Hematopoietic multipotent progenitor cell treated with erythropoietin and hydrocortisone succinate and interleukin-3 and kit ligand, for 4 days (in vitro differentiated cells): ENCODE data around the gene PAPPA2.
A peak's percentile ranks its signal among the peaks of the same experiment; 100 is the strongest.
"Not testable (repeated sequence)": the region's sequence is repeated elsewhere in the genome, so short reads cannot be mapped to it uniquely, and the experiment has no call there.

Experiments used
- DNase-seq: peaks from one replicate; pipeline ENCODE4 v3.0.0-alpha.2; 2015

Gene PAPPA2, protein sequence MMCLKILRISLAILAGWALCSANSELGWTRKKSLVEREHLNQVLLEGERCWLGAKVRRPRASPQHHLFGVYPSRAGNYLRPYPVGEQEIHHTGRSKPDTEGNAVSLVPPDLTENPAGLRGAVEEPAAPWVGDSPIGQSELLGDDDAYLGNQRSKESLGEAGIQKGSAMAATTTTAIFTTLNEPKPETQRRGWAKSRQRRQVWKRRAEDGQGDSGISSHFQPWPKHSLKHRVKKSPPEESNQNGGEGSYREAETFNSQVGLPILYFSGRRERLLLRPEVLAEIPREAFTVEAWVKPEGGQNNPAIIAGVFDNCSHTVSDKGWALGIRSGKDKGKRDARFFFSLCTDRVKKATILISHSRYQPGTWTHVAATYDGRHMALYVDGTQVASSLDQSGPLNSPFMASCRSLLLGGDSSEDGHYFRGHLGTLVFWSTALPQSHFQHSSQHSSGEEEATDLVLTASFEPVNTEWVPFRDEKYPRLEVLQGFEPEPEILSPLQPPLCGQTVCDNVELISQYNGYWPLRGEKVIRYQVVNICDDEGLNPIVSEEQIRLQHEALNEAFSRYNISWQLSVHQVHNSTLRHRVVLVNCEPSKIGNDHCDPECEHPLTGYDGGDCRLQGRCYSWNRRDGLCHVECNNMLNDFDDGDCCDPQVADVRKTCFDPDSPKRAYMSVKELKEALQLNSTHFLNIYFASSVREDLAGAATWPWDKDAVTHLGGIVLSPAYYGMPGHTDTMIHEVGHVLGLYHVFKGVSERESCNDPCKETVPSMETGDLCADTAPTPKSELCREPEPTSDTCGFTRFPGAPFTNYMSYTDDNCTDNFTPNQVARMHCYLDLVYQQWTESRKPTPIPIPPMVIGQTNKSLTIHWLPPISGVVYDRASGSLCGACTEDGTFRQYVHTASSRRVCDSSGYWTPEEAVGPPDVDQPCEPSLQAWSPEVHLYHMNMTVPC (N-terminal part only)

DNA sequence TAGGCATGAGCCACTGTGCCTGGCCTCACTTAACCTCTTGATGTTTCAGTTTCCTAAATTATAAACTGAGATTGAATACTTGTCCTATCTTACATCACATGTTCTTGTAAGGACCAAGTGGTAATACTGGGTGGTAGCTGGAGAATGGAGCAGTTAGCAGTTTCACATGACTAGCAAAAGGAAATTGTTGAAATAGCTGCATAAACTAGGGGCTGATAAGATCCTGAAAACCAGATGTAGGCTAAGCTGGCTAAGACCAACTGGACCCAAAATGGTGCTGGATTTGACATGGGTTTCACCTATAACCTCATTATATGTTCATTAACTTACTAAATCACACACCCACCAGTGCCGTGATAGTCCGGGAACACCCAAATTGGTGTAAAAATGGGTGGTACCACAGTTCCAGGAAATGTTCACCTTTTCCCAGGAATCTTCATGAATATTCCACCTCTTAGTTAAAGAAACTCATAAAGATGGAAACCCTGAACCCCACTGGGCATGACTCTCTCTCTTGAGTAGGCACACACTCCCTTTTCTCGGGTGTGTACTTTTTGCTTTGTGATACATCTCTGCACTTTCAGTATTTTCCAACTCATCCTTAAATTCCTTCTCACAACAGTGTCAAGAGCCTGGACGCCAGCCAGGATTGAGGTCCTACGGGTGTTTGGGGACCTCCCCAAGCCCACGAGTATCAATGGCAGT lies at the start of gene PAPPA2:
PAPPA2 (plus strand) TSS at position 502 of the 705 bp plus-strand sequence. CDS start 93,148 bp downstream, outside the sequence.
- no peak for DNase-seq

DNA sequence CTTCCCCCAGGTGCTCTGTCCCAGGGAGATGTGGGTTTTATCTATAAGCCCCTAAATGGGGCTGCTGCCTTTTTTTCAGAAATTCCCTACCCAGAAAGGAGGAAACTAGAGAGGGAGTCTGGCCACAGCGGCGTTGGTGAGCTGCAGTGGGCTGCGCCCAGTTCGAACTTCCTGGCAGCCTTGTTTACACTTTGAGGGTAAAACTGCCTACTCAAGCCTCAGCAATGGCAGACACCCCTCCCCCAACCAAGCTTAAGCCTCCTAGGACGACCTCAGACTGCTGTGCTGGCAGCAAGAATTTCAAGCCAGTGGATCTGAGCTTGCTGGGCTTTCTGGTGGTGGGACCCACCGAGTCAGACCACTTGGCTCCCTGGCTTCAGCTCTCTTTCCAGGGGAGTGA lies 46.2 kb upstream of the PAPPA2 start:
- DNase-seq = no peak

DNA sequence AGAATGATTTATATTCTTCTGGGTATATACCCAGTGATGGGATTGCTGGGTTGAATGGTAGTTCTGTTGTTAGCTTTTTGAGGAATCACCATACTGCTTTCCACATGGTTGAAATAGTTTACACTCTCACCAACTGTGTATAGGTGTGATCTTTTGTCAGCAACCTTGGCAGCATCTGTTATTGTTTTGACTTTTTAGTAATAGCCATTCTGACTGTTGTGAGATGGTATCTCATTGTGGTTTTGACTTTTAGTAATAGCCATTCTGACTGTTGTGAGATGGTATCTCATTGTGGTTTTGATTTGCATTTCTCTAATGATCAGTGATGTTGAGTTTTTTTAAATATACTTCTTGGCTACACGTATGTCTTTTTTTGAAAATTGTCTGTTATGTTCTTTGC lies 43.4 kb upstream of the PAPPA2 start:
- DNase-seq = not testable (repeated sequence)

DNA sequence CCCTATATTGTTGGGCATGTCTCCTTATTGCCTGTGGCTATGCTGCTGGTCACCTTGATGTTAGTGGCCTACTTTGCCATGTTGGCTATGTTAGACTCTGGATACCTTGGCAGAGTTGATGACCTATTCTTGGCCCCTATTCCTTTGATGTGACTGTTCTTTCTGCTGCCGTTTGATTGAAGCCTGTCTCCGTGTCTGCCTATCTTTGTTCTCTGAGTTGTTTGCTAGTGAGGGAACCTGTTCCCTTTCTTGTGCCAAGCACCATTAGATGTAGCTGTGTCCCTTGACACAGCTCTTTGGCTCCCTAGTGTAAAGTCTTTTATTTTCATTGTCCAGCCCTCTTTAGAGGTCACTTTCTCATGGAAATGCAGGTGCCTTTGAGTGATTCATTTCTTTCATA lies 28.7 kb upstream of the PAPPA2 start:
- DNase-seq = no peak

DNA sequence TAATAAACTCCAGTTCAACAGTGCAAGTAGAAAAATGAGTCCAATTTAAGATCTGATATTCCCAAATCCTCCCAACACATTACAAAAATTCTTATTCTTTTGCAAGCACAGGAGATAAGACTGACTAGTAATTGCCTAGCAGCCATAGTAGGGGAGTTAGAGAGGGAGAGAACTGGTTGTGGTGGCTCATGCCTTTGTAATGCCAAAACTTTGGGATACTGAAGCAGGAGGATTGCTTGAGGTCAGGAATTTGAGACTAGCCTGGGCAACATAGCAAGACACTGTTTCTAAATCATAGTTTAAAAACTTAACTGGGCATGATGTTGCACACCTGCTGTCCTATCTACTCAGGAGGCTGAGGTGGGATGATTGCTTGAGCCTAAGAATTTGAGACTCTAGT lies 26.7 kb upstream of the PAPPA2 start:
- DNase-seq = no peak

DNA sequence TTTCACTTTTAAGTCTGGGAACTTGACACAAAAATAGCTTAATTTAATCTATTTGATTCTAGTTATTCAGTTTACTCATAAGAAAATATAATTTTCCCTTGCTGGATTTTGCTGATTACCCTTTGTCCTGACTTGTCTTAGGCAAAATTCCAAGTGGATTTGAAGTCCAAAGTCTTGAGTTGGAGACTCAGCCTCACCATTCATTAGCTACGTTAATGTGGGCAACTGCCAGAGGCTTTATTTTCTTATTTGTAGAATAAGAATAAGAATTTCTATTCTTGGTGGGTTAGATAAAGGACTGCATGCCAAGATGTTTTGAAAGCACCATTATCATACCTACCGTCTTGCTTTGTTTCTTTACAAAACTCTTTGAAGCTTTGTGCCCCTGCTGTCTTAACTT lies 22.8 kb upstream of the PAPPA2 start:
- no peak for DNase-seq

DNA sequence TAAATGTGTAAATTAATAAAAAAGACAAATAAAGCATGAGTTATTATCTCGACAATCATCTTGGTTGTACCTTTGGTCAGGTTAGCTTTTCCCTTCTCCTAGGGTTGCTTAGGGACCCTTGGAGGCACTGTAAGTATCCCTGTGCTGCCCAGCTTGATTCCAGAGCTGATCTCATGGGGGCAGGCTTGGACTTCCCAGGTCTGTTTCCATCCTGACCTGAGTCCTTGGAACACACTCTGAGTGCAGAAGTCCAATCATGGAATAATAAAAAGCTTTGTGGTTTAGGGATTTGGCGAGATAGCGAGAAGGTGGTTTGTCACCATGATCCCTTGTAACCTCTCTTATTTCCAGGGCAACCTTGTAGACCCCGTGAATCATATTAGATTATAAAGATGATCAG lies 18.7 kb upstream of the PAPPA2 start:
- no peak for DNase-seq

DNA sequence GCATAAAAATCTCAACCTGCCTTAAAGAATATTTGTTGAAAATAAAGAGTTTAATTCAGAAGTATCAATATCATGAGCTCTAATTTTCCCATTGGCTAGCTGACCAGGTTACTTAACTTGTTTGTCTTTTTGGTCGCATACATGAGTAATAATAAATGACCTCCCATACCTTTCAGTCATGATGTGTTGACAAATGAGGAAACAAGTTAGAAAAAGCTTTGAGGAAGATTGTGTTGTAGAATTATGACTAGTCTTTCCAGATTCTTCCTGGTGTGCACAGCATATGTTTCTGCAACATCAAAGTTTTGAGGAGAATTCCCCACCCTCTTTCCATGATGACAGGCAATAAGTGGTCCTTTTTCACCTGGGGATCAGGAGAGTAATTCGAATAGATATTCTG lies 17.6 kb upstream of the PAPPA2 start:
- no peak for DNase-seq

DNA sequence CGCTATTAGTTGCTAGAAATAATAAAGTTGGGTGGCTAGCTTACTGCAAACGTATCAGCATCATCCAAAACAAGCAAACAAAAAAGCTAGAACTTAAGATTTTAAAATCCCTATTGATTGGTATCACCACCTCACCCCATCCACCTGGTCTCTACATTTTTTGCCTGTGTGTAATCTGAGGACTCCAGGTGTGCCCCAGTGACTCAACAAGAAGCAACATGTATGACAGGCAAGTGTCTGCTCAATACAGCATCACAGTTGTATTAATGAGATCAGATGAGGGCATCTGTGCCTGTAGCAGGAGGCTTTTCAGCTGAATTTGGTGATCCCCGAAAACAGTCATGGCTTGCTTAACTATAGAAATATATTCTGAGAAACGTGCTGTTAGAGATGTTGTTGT lies 14.6 kb upstream of the PAPPA2 start:
- DNase-seq = no peak

DNA sequence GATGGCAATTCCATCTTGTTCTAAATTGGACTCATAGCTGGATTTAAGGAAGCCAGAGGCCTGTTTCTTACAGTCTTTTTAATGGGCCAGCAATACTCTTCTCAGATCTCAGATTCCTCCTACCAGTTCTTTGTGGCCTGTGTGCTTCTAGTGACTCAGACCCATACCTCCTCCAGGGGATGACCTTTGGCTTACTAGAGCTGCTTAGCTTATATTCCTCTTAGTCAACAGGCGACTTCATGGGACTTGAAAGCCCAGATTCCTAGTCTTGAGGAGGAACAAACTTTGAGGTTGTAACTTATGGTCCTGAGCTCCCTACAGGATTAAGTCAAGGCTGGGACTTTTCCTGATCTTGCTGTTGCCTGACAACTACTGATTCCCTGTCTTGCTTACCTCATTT lies 12.4 kb upstream of the PAPPA2 start:
- no peak for DNase-seq

DNA sequence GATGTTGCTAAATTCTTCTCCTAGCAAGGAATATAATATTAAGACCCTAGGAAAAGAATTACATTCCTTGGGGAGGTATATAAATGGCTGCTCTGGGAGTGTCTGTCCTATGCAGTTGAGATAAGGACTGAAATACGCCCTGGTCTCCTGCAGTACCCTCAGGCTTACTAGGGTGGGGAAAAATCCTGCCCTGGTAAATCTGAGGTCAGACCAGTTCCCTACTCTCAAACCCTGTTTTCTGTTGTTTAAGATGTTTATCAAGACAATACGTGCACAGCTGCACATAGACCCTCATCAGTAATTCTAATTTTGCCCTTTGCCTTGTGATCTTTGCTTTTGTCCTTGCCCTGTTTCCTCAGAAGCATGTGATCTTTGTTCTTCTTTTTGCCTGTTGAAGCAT lies 11.2 kb upstream of the PAPPA2 start:
- DNase-seq = not testable (repeated sequence)

DNA sequence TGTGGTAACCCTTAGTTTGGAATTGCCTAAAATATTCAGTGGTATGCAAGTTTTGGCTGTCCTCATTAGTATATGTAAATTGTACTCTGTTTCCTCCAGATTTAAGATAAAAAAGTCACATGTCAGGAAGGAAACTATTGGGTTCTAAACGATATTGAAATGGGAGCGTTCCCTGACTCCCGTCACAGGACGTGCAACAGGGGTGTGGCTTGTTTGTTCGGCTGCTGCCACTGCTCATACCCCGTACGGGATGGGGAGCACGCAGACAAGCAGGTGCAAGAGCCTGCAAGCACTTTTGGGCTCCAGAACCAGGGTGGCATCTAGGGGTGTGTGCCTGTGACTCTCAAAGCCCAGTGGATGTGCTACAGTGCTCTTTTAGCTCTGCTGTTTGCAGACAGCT lies 6.2 kb upstream of the PAPPA2 start:
- DNase-seq = no peak

DNA sequence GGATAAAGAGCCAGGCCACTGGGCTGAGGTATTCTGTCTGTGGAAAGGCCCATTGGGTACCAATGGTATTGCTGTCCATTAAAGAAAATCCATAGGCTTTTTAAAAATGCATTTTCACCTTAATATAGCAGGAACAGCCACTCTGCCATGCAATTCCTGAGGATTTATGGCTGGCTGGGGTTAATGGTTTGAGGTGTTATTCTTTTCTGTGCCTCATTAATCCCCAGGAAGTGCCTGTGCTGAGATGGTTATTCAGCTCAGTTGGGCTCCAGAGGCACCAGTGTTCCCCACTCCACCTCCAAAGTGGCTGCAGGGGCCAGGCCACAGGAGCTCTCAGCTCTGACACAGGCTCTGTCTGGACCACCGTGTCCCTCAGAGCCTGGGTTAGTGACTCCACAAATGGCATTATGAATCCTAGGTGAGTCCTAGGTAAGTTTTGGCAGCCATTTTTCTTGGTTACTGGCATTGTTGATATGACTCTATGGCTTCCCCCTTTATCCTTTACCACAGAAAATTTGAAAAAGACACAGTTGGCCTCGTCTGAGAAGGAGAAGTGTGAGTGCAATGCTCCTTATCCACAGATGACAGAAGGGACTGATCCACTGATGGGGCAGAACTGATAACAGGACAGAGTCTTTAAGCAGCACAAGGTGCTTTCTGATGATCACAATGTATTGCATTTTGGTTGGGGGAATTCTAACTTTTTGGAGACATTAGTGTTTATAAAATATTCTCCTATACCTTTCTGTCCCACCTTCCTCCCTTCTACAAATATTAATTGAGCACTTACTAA lies 2.2 kb upstream of the PAPPA2 start:
- no peak for DNase-seq

DNA sequence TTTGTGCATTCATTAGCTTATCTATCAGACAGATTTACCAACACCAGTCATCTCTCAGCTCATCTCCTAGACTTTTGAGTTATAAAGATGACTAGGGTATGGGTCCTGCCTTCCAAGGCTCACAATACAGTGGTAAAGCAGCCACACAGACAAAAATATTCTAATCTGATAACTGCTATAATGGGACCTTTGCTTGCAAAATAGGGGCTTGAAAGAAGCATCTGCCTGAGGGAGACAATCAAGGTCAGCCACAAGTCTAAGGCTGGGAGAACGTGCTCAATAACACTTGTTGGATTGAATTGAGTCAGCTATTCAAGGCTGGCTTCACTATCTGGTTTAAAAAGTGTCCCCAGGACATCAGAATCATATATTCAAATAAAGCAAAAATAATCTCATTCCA lies 1.4 kb upstream of the PAPPA2 start:
- no peak for DNase-seq

DNA sequence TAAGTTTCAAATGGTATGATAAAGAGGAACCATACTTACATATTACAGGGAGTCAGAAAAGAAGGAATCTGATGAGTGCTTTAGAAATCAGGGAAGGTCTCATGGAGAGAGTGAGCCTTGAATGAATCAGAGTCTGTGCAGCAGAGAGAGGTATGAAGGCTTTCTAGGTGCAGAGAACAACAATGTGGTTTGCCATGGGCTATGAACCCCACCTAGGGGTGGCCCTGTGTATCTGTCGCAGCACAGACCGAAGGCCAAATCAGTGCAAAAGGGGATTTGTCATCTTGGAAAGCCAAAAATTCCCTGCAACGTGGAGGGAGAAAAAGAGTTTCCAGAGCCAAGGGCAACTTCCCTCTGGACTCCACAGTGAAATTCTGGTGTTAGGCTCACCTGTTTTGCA lies 3.5 kb downstream of the PAPPA2 start:
- DNase-seq = peak; percentile 6

DNA sequence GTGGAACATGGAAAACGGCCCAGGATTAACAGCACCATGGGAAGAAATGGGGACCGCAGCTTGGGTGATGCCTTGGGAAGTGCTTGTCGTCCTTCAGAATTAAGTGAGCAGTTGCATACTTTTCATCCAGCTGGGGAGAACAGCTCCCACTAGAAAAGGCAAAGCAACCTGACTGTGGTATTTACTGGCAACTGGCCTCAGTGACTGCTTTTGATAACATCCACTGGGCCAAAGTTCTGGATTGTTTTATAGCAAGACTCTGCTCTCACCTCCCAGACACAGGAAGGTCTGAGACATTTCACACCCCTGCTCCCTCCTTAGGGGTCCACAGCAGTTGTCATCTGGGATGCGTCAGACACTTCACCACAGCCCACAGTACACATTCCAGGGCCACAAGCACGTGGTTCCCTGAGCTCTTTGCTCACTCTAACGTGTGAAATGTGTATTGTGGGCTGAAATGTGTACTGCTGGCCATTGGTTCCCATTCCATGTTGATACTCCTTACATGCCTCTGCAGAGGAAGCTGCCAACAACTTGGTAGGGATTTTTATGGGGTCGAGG lies 6.6 kb downstream of the PAPPA2 start:
- no peak for DNase-seq

DNA sequence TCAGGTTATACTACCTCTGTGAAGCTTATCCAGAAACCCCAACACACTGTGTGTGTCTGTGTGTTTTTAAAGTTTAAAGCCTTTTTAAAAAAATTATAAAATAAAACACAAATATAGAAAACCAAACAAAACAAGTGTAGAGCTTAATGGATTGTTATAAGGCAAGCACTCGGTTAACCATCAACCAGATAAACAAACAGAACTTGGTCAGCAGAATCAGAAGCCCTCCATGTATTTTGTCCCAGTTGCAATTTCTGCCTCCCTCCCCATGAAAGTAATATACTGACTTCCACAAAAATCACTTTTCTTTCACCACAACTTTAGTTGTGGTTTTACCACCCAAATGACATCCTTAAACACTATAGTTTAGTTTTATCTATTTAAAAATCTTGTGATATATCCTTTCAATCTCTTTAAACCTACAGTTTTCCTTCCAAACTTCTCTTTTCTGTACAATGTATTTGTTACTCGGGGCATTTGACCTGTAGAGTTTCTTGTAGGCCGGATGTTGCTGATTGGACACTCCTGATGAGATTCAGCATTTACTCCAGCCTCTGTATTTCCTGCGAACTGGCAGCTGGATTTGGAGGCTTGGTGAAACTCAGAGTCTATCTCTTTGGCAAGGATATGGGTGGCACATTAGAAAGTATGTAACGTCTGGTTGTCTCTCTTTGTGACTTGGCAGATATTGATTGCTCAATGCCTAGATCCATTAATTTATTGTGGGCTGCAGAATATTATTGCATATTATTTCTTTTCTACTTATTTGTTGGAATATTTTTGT lies 8.6 kb downstream of the PAPPA2 start:
- no peak for DNase-seq

DNA sequence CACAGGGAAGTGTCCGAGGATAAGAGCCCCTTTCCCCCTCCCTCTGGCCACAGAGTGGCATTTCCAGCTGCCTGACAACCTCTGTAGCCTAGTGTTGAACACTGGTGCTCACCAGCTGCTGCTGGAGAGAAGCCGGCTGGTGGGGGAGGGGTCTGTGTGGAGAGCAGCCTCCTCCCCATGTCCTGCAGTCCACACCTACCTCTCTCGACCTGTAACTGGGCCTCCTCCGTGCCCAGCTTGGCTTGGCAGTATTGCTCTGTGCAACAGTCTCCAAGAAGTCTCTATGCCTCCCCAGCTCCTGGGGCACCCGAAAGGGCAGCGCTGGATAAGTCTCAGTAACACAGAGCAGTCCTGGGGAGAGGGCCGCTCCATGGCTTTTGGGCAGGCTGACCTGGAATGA lies 17.0 kb downstream of the PAPPA2 start:
- DNase-seq = no peak

DNA sequence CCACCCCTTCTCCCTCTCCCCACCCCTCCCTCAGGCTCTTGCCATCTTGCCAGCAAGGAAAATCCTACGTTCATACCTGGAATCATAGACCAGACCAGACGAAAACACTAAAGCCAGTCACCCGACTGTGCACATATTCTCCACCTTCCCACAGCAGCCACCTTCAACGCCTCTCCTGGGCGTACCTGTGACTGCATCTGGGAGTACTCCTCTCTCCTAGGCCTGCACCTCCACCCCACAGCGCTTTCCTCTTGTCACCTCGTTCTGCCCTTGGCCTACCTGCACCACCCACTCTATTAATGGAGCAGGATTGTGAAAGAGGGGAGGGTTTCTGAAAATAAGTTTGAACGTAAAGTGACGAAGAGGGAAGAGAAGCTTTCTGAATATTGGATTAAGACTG lies 17.8 kb downstream of the PAPPA2 start:
- no peak for DNase-seq

DNA sequence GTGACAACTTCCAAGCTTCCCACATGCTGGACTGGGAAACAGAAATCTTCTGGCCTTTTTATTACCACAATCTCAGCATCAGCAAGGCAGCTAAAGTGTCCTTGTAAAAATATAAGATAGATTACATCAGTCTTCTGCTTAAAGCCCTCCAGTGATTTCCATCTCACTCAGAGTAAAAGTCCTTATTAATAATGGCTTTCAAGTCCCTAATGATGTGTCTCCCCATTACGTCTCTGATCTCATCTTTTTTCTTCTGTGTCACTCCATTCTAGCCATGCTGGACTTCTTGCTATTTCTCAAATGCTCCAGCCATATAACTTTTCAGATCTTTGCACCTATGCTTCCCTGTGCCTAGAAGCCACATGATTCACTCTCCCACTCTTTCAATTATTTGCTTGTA lies 22.1 kb downstream of the PAPPA2 start:
- DNase-seq = no peak

DNA sequence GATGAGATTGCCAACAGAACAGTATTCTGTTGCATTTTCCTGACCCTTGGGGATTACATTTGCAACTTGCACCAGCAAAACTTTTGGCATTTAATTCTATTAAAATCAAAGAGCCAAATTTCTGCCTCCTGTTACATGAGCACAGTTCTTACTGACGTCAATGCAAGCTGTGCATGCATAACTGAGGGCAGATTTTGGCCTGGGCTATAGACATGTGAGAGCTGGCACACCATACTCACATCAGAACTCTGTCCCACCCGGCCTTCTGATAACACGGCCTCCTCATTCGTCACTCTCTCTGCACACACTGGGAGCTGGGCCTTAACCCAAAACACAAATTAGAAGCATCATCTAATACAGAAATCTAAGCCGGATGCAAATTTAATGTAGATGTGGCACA lies 31.5 kb downstream of the PAPPA2 start:
- DNase-seq = no peak
